Smooth muscle cell (in vitro differentiated cells): Measurements from ENCODE around the gene CPNE6. TPM values are rescaled to one million over a fixed set of nuclear protein-coding genes. Genes with fewer than 3 reads are reported as not detected.

ENCODE experiments used
- DNase-seq: peaks from one replicate; lab custom pipeline; 2025; ENCODE audit not compliant: unreplicated experiment; lab: John Stamatoyannopoulos, UW
- H2AFZ ChIP-seq: fragments of 200-600 bp; sonication (generic); 2 replicates; pipeline ENCODE4 v1.6.0; 2016; ENCODE audit warnings: antibody characterized with exemption, low read depth, mild to moderate bottlenecking
- H3F3A ChIP-seq: fragments of 200-600 bp; sonication (generic); 2 replicates; pipeline ENCODE4 v1.6.0; 2017; ENCODE audit warnings: antibody characterized with exemption, low read depth
- H3K27ac ChIP-seq: fragments of 200-600 bp; sonication (generic); 2 replicates; pipeline ENCODE4 v1.5.1; 2016; ENCODE audit warnings: low read depth, mild to moderate bottlenecking
- H3K27me3 ChIP-seq: fragments of 200-600 bp; sonication (generic); 2 replicates; pipeline ENCODE4 v1.6.1; 2016; ENCODE audit warnings: low read depth, mild to moderate bottlenecking
- H3K36me3 ChIP-seq: fragments of 200-600 bp; sonication (generic); 2 replicates; pipeline ENCODE4 v1.5.1; 2016; ENCODE audit warnings: low read depth
- H3K4me1 ChIP-seq: fragments of 200-600 bp; sonication (generic); 2 replicates; pipeline ENCODE4 v1.5.1; 2016; ENCODE audit warnings: low read depth
- H3K4me2 ChIP-seq: fragments of 200-600 bp; sonication (generic); 2 replicates; pipeline ENCODE4 v1.6.0; 2016; ENCODE audit warnings: mild to moderate bottlenecking
- H3K4me3 ChIP-seq: fragments of 200-600 bp; sonication (generic); 2 replicates; pipeline ENCODE4 v1.5.1; 2016; ENCODE audit warnings: mild to moderate bottlenecking
- H3K79me2 ChIP-seq: fragments of 200-600 bp; sonication (generic); 2 replicates; pipeline ENCODE4 v1.6.0; 2016; ENCODE audit warnings: low read depth, mild to moderate bottlenecking
- H3K9ac ChIP-seq: fragments of 200-600 bp; sonication (generic); 2 replicates; pipeline ENCODE4 v1.6.0; 2016; ENCODE audit warnings: low read depth
- H3K9me3 ChIP-seq: fragments of 200-600 bp; sonication (generic); replicated peaks from 2 replicates; pipeline ENCODE4 v1.5.1; 2016; ENCODE audit warnings: low read depth
- H4K20me1 ChIP-seq: fragments of 200-600 bp; sonication (generic); 2 replicates; pipeline ENCODE4 v1.6.0; 2016; ENCODE audit warnings: low read depth
- CTCF ChIP-seq: fragments of 200-600 bp; sonication (generic); IDR thresholded peaks from 2 replicates; pipeline ENCODE4 v1.5.1; 2017; ENCODE audit warnings: borderline replicate concordance, mild to moderate bottlenecking, antibody characterized with exemption; ENCODE audit not compliant: insufficient read depth, poor library complexity, severe bottlenecking
- WGBS: methylation state at CpG from one replicate; pipeline ENCODE4 v1.1.7; 2016; ENCODE audit warnings: low lambda C conversion rate; 5-methylcytosine and 5-hydroxymethylcytosine counted together
- polyA plus RNA-seq: library from polyadenylated mRNA; unstranded; fragments of >200 nt; fragmentation: Nextera tagmentation; extraction: Ambion mirVana; gene quantifications from 2 replicates; pipeline ENCODE4 v1.2.1, GENCODE V29; 2016
- total RNA-seq: library from RNA; depleted of rRNA; stranded (reverse); fragments of >200 nt; gene quantifications from 2 replicates; pipeline ENCODE4 v1.2.3, GENCODE V29; 2014

Gene CPNE6
- total and polyA plus RNA-seq, 2 experiments from 2014 or later, result not detected

GRCh38 chr14:24100197-24100981 is 29.0 kb downstream of the CPNE6 start:
- 95% methylated on average over 4 of the region's 4 CpGs for WGBS
- Histone ChIP-seq H3K9me3 (no peaks in the 10 kb centered on the region), H3K4me1 (peaks cover 4% of the 10 kb centered on the region), H3K9ac (no peak overlapping the region), H4K20me1 (no peaks in the 10 kb centered on the region), H3K27me3 (no peaks in the 10 kb centered on the region), H2AFZ (no peak overlapping the region), H3F3A (no peaks in the 10 kb centered on the region), H3K4me2 (no peak overlapping the region), H3K27ac (no peak overlapping the region), H3K36me3 (no peaks in the 10 kb centered on the region), H3K79me2 (peaks cover 14% of the 10 kb centered on the region), H3K4me3 (no peak overlapping the region)
- TF ChIP-seq CTCF, result no peak
- DNase-seq, result no peak

GRCh38 chr14:24100982-24101494 is 29.7 kb downstream of the CPNE6 start:
- H3K27ac ChIP-seq, result no peak overlapping the region
- H3K4me1 ChIP-seq, result no peaks in the 10 kb centered on the region
- H3K79me2 ChIP-seq, result peaks cover 9% of the 10 kb centered on the region
- no peaks in the 10 kb centered on the region for H3K9me3 ChIP-seq
- no peaks in the 10 kb centered on the region for H3K36me3 ChIP-seq
- H4K20me1 ChIP-seq, result no peaks in the 10 kb centered on the region
- no peaks in the 10 kb centered on the region for H3K27me3 ChIP-seq
- no peak overlapping the region for H3K4me2 ChIP-seq
- TF ChIP-seq CTCF, result no peak
- 95% methylated on average over 3 of the region's 3 CpGs for WGBS
- H2AFZ ChIP-seq, result no peak overlapping the region
- DNase-seq, result no peak
- H3F3A ChIP-seq, result no peaks in the 10 kb centered on the region
- no peak overlapping the region for H3K9ac ChIP-seq
- H3K4me3 ChIP-seq, result no peak overlapping the region

- Histone ChIP-seq H3K4me3 (no peak overlapping the region), H3K27me3 (no peaks in the 10 kb centered on the region), H3K36me3 (no peaks in the 10 kb centered on the region), H3K79me2 (no peaks in the 10 kb centered on the region), H3K4me1 (no peaks in the 10 kb centered on the region), H3K27ac (no peak overlapping the region), H2AFZ (no peak overlapping the region), H3K4me2 (no peak overlapping the region), H3K9ac (no peak overlapping the region), H3K9me3 (no peaks in the 10 kb centered on the region), H4K20me1 (no peaks in the 10 kb centered on the region), H3F3A (no peaks in the 10 kb centered on the region)
- TF ChIP-seq CTCF, result no peak
- DNase-seq, result no peak
- WGBS, result 95% methylated on average over 7 of the region's 7 CpGs
Measured at GRCh38 chr14:24102357-24103048, 31.1 kb downstream of the CPNE6 start.
